Caco-2 (cell line): ENCODE measurements around the gene TMEM220. TPM values are rescaled to one million over a fixed set of nuclear protein-coding genes. Genes with fewer than 3 reads are reported as not detected.

ENCODE experiments used
- BruUV-seq: library from RNA; stranded (reverse); fragments of 400-500 nt; replicated peaks from 2 replicates; lab custom pipeline; 2021; lab: Mats Ljungman, UMichigan
- CTCF ChIA-PET: fragments of 300-600 bp; sonication (Branson Sonifier 250); formaldehyde crosslinking; loops from one replicate; lab custom pipeline; 2022; ENCODE audit warnings: antibody characterized with exemption; lab: Charles Lee
- POLR2A ChIA-PET: fragments of 300-600 bp; sonication (Branson Sonifier 250); formaldehyde crosslinking; loops from one replicate; lab custom pipeline; 2022; ENCODE audit warnings: antibody characterized with exemption; lab: Charles Lee
- DNase-seq, 2 experiments: peaks; one replicate each; pipeline versions ENCODE4 v3.0.0 to v3.0.0-alpha.2; 2020 to 2022
- H3K27me3 ChIP-seq: replicated peaks from 2 replicates; pipeline ENCODE4 v1.6.0; 2011; ENCODE audit warnings: low read length; ENCODE audit not compliant: control insufficient read depth, insufficient read depth
- H3K36me3 ChIP-seq: 2 replicates; pipeline ENCODE4 v1.5.1; 2011; ENCODE audit warnings: low read length; ENCODE audit not compliant: control insufficient read depth, insufficient read depth
- H3K4me1 ChIP-seq: fragments of 250-450 bp; sonication (Bioruptor Pico); 2 replicates; pipeline ENCODE4 v1.5.1; 2020; ENCODE audit warnings: mild to moderate bottlenecking
- H3K4me3 ChIP-seq: 2 replicates; pipeline ENCODE4 v1.5.1; 2011; ENCODE audit warnings: low read depth, mild to moderate bottlenecking, control low read depth, low read length
- H3K9me3 ChIP-seq: fragments of 250-450 bp; sonication (Bioruptor Pico); 2 replicates; pipeline ENCODE4 v1.5.1; 2020; ENCODE audit warnings: mild to moderate bottlenecking, moderate library complexity
- H3K27ac Mint-ChIP-seq: one replicate; pipeline ENCODE4 v1.8.0; 2022; ENCODE audit warnings: mixed read lengths; ENCODE audit not compliant: unreplicated experiment
- H3K27me3 Mint-ChIP-seq: one replicate; pipeline ENCODE4 v1.8.0; 2022; ENCODE audit warnings: mixed read lengths; ENCODE audit not compliant: insufficient read depth, unreplicated experiment
- H3K36me3 Mint-ChIP-seq: one replicate; pipeline ENCODE4 v1.8.0; 2022; ENCODE audit warnings: mild to moderate bottlenecking, mixed read lengths; ENCODE audit not compliant: insufficient read depth, unreplicated experiment
- H3K4me1 Mint-ChIP-seq: one replicate; pipeline ENCODE4 v1.8.0; 2022; ENCODE audit warnings: low read depth, mixed read lengths; ENCODE audit not compliant: unreplicated experiment
- H3K4me3 Mint-ChIP-seq: one replicate; pipeline ENCODE4 v1.8.0; 2022; ENCODE audit warnings: mild to moderate bottlenecking, moderate library complexity, mixed read lengths; ENCODE audit not compliant: unreplicated experiment
- H3K9me3 Mint-ChIP-seq: one replicate; pipeline ENCODE4 v1.8.0; 2022; ENCODE audit warnings: mixed read lengths; ENCODE audit not compliant: unreplicated experiment
- CTCF ChIP-seq, 2 experiments: fragments of 200-600 bp in 1 of 2; IDR thresholded peaks; 1 replicate in 1 of 2; 2 replicates in 1 of 2; pipeline versions ENCODE4 v1.5.1 to v1.8.0; 2011 to 2022; ENCODE audit warnings: antibody characterized with exemption in 1 of 2, control low read depth in 1 of 2, inconsistent platforms in 1 of 2, low read depth in 1 of 2, low read length in 1 of 2, mild to moderate bottlenecking in 1 of 2, moderate library complexity in 1 of 2; ENCODE audit not compliant: insufficient read depth in 1 of 2, severe bottlenecking in 1 of 2, unreplicated experiment in 1 of 2
- intact Hi-C: fragments of 100-400 bp; cut with micrococcal nuclease; formaldehyde crosslinking; loops from one replicate; pipeline ENCODE4 v1.10.0; 2022; ENCODE audit not compliant: unreplicated experiment
- total RNA-seq: library from RNA; stranded (reverse); gene quantifications from 2 replicates; pipeline ENCODE4 v1.2.3, GENCODE V29; 2022

TMEM220 gene
- total RNA-seq, 1 experiment from 2014 or later = not detected

GRCh38 chr17:10664571-10664970 is 65.3 kb downstream of the TMEM220 start:
- no peak overlapping the region for H3K4me3 ChIP-seq
- POLR2A ChIA-PET = no interaction called here
- no TSS peak for BruUV-seq
- H3K9me3 ChIP-seq = no peaks in the 10 kb centered on the region
- Mint-ChIP-seq H3K27me3 (no peaks in the 10 kb centered on the region), H3K4me3 (no peak overlapping the region), H3K9me3 (no peaks in the 10 kb centered on the region), H3K4me1 (no peaks in the 10 kb centered on the region), H3K27ac (no peak overlapping the region), H3K36me3 (no peaks in the 10 kb centered on the region)
- DNase-seq = no peak
- CTCF ChIA-PET = interaction anchor here (0.6 kb wide), 1 partner anchor 38 kb away, joined by 3 read pairs; no protein-coding TSS in a partner anchor
- H3K27me3 ChIP-seq = no peaks in the 10 kb centered on the region
- H3K4me1 ChIP-seq = no peaks in the 10 kb centered on the region
- intact Hi-C loops = no loop called here
- no peak for TF ChIP-seq CTCF (IDR thresholded peaks at IDR 0.05; ENCODE audit: insufficient read depth in 1 of 2, low read depth in 1 of 2, low read length in 1 of 2, severe bottlenecking in 1 of 2, unreplicated experiment in 1 of 2)
- no peaks in the 10 kb centered on the region for H3K36me3 ChIP-seq

Other genes starting within 250 kb of the TMEM220 start
- not detected in 2 replicates for gene MYH1, start 211.5 kb downstream of the TMEM220 start, total RNA-seq
- not detected in 2 replicates for gene MYH2, start 180.4 kb downstream of the TMEM220 start, total RNA-seq
- 2.4 and 2.7 TPM in 2 replicates for gene MYH3, start 72.7 kb downstream of the TMEM220 start, total RNA-seq
- gene SCO1, start 32.5 kb downstream of the TMEM220 start, total RNA-seq = 26.3 and 26.8 TPM in 2 replicates
- 2.3 and 2.5 TPM in 2 replicates for gene ADPRM, start 32.4 kb downstream of the TMEM220 start, total RNA-seq
- gene TMEM238L, start 74.1 kb upstream of the TMEM220 start, total RNA-seq = not detected in 2 replicates
- not detected in 2 replicates for gene PIRT, start 108.1 kb upstream of the TMEM220 start, total RNA-seq